NCI-H1436 (cell line): ENCODE data around the gene ZNF728.
A peak's percentile ranks its signal among the peaks of the same experiment; 100 is the strongest.
"Not testable (repeated sequence)": the region's sequence is repeated elsewhere in the genome, so short reads cannot be mapped to it uniquely, and the experiment has no call there.

Source experiments
- DNase-seq: peaks from one replicate; lab custom pipeline; 2025; lab: John Stamatoyannopoulos, UW

ZNF728 gene

GRCh38 chr19:23002690-23003422 is at the start of gene ZNF728:
Gene ZNF728 (minus strand): TSS chr19:23003176. CDS start chr19:23003030, 146 bp downstream.
- no peak for DNase-seq

GRCh38 chr19:23052349-23052748 is 49.4 kb upstream of the ZNF728 start:
- no peak for DNase-seq

GRCh38 chr19:23049256-23049655 is 46.3 kb upstream of the ZNF728 start:
- DNase-seq, result no peak

GRCh38 chr19:23046743-23047142 is 43.8 kb upstream of the ZNF728 start:
- DNase-seq, result no peak

- no peak for DNase-seq
These were observed 30.7 kb upstream of the ZNF728 start for GRCh38 chr19:23033721-23034120.

GRCh38 chr19:23015660-23016059 is 12.7 kb upstream of the ZNF728 start:
- DNase-seq, result no peak

GRCh38 chr19:22994957-22995356 is 8.0 kb downstream of the ZNF728 start:
- DNase-seq, result not testable (repeated sequence)

- no peak for DNase-seq
These were observed 26.7 kb downstream of the ZNF728 start for GRCh38 chr19:22976248-22976647.

- DNase-seq, result not testable (repeated sequence)
These were observed 27.3 kb downstream of the ZNF728 start for GRCh38 chr19:22975546-22976136.

GRCh38 chr19:22945560-22945959 is 57.4 kb downstream of the ZNF728 start:
- DNase-seq, result peak; percentile 4

- DNase-seq, result no peak
These were observed 67.8 kb downstream of the ZNF728 start for GRCh38 chr19:22935151-22935550.

GRCh38 chr19:22927576-22927975 is 75.4 kb downstream of the ZNF728 start:
- DNase-seq, result not testable (repeated sequence)

- not testable (repeated sequence) for DNase-seq
These were observed 77.8 kb downstream of the ZNF728 start for GRCh38 chr19:22925181-22925580.
